ENCODE data around the gene ANP32B. TPM values are rescaled to one million over a fixed set of nuclear protein-coding genes. Genes with fewer than 3 reads are reported as not detected.
"Not testable (repeated sequence)": the region's sequence is repeated elsewhere in the genome, so short reads cannot be mapped to it uniquely, and the experiment has no call there.

ANP32B gene
- 100 to 1,000 TPM; 234 to 267 (median 247) TPM for polyA plus RNA-seq (ENCODE audit: insufficient read length in 4 of 4)

GRCh38 chr9:97982683-97983588 is at the start of gene ANP32B:
Gene ANP32B (plus strand): TSS chr9:97983341. CDS start chr9:97983556, 215 bp downstream.
- DNase-seq (ENCODE audit: low read depth in 4 of 4, low spot score in 3 of 4): peak; percentile 83 to 90 (median 84)

- DNase-seq (ENCODE audit: low read depth in 4 of 4, low spot score in 3 of 4): no peak
Observed at GRCh38 chr9:97934321-97935115, 48.6 kb upstream of the ANP32B start.

- DNase-seq (ENCODE audit: low read depth in 4 of 4, low spot score in 3 of 4): no peak
Observed at GRCh38 chr9:97935276-97935675, 47.9 kb upstream of the ANP32B start.

- DNase-seq (ENCODE audit: low read depth in 4 of 4, low spot score in 3 of 4): no peak
Observed at GRCh38 chr9:97936998-97937397, 46.1 kb upstream of the ANP32B start.

GRCh38 chr9:97938081-97938644 is 45.0 kb upstream of the ANP32B start, which contains the start of gene HEMGN:
Gene HEMGN (minus strand): TSS chr9:97938172. CDS start chr9:97938136, 36 bp downstream.
- DNase-seq (ENCODE audit: low read depth in 4 of 4, low spot score in 3 of 4): no peak

GRCh38 chr9:97940233-97940632 is 42.9 kb upstream of the ANP32B start:
- no peak for DNase-seq (ENCODE audit: low read depth in 4 of 4, low spot score in 3 of 4)

- DNase-seq (ENCODE audit: low read depth in 4 of 4, low spot score in 3 of 4): no peak
Observed at GRCh38 chr9:97940741-97941140, 42.4 kb upstream of the ANP32B start.

GRCh38 chr9:97941323-97941722 is 41.8 kb upstream of the ANP32B start:
- no peak for DNase-seq (ENCODE audit: low read depth in 4 of 4, low spot score in 3 of 4)

GRCh38 chr9:97943308-97943855 is 39.8 kb upstream of the ANP32B start:
- no peak for DNase-seq (ENCODE audit: low read depth in 4 of 4, low spot score in 3 of 4)

GRCh38 chr9:97944612-97945011 is 38.5 kb upstream of the ANP32B start:
- DNase-seq (ENCODE audit: low read depth in 4 of 4, low spot score in 3 of 4): no peak

- not testable (repeated sequence) for DNase-seq (ENCODE audit: low read depth in 4 of 4, low spot score in 3 of 4)
Observed at GRCh38 chr9:97945470-97945869, 37.7 kb upstream of the ANP32B start.

- not testable (repeated sequence) for DNase-seq (ENCODE audit: low read depth in 4 of 4, low spot score in 3 of 4)
Observed at GRCh38 chr9:97947094-97947493, 36.0 kb upstream of the ANP32B start.

GRCh38 chr9:97950873-97951272 is 32.3 kb upstream of the ANP32B start:
- not testable (repeated sequence) for DNase-seq (ENCODE audit: low read depth in 4 of 4, low spot score in 3 of 4)

GRCh38 chr9:97954550-97954989 is 28.6 kb upstream of the ANP32B start:
- DNase-seq (ENCODE audit: low read depth in 4 of 4, low spot score in 3 of 4): peak in 1 of 4 donors; percentile 8

- DNase-seq (ENCODE audit: low read depth in 4 of 4, low spot score in 3 of 4): no peak
Observed at GRCh38 chr9:97956331-97956730, 26.8 kb upstream of the ANP32B start.

- DNase-seq (ENCODE audit: low read depth in 4 of 4, low spot score in 3 of 4): no peak
Observed at GRCh38 chr9:97958812-97959511, 24.2 kb upstream of the ANP32B start.

GRCh38 chr9:97959585-97959984 is 23.6 kb upstream of the ANP32B start:
- no peak for DNase-seq (ENCODE audit: low read depth in 4 of 4, low spot score in 3 of 4)

- not testable (repeated sequence) for DNase-seq (ENCODE audit: low read depth in 4 of 4, low spot score in 3 of 4)
Observed at GRCh38 chr9:97960678-97961328, 22.3 kb upstream of the ANP32B start.

- DNase-seq (ENCODE audit: low read depth in 4 of 4, low spot score in 3 of 4): no peak
Observed at GRCh38 chr9:97961361-97961760, 21.8 kb upstream of the ANP32B start.
